Measurements from ENCODE around the gene PCDHGB5.
"Not testable (repeated sequence)": the region's sequence is repeated elsewhere in the genome, so short reads cannot be mapped to it uniquely, and the experiment has no call there.

PCDHGB5 gene

GRCh38 chr5:141412854-141413539 is 15.2 kb downstream of the PCDHGB5 start, which contains the start of gene PCDHGA10:
Gene PCDHGA10, plus strand, starts transcription at chr5:141412987. Its CDS starts 189 bp downstream, at chr5:141413176.
- DNase-seq: no peak

GRCh38 chr5:141413540-141414069 is 15.9 kb downstream of the PCDHGB5 start:
- DNase-seq: no peak

- DNase-seq: not testable (repeated sequence)
These were observed 17.0 kb downstream of the PCDHGB5 start for GRCh38 chr5:141414548-141415274.

GRCh38 chr5:141415275-141415618 is 17.5 kb downstream of the PCDHGB5 start:
- not testable (repeated sequence) for DNase-seq

DNA sequence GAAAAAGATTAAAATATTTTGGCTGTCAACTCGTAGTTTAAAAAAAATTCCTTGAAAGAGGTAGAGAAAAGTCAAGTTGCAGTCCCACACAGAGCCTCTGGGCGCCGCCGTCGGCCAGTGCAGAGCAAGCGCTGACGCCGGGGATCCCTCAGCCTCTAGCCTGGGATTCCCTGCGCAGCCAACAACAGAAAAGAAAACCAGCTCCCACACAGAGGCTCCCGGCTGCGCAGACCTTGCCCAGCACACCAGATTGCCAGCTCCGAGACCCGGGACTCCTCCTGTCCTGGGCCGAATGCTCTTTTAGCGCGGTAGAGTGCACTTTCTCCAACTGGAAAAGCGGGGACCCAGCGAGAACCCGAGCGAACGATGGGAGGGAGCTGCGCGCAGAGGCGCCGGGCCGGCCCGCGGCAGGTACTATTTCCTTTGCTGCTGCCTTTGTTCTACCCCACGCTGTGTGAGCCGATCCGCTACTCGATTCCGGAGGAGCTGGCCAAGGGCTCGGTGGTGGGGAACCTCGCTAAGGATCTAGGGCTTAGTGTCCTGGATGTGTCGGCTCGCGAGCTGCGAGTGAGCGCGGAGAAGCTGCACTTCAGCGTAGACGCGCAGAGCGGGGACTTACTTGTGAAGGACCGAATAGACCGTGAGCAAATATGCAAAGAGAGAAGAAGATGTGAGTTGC is 19.9 kb downstream of the PCDHGB5 start, which contains the start of gene PCDHGB7:
PCDHGB7 (plus strand) TSS at position 184 of the 679 bp plus-strand sequence; CDS start at position 367, 183 bp downstream.
- peak; percentile 64 for DNase-seq

- DNase-seq: no peak
These were observed 21.5 kb downstream of the PCDHGB5 start for GRCh38 chr5:141419074-141419880.

DNA sequence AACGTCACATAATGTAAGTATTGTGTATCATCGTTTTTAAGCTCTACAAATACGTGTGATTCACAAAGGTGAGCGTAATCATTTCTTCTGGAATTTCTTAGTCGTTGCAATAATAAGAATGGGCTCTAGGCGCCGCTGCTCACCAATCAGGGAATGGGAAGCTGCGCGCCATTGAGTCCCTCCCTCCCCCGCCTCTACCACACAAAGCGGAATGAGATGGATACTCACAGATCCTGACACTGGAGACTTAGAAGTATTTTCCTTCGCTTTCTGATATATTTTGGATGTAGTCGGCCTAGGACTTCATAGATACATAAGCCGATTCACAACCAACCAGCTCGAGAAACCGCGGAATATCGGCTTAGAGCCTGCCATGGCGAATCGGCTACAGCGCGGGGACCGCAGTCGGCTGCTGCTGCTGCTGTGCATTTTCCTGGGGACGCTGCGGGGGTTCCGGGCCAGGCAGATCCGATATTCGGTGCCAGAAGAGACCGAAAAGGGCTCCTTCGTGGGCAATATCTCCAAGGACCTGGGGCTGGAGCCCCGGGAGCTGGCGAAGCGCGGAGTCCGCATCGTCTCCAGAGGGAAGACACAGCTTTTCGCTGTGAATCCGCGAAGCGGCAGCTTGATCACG is 23.2 kb downstream of the PCDHGB5 start, which contains the start of gene PCDHGA11:
PCDHGA11 (plus strand) TSS at position 197 of the 634 bp plus-strand sequence; CDS start at position 374, 177 bp downstream.
- no peak for DNase-seq

DNA sequence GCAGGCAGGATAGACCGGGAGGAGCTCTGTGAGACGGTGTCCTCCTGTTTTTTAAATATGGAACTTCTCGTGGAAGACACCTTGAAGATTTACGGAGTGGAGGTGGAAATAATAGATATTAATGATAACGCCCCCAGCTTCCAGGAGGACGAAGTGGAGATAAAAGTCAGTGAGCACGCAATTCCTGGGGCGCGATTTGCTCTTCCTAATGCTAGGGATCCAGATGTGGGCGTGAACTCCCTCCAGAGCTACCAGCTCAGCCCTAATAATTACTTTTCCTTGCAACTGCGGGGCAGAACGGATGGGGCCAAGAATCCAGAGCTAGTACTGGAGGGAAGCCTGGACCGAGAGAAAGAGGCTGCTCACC is 23.7 kb downstream of the PCDHGB5 start:
- DNase-seq: no peak

DNA sequence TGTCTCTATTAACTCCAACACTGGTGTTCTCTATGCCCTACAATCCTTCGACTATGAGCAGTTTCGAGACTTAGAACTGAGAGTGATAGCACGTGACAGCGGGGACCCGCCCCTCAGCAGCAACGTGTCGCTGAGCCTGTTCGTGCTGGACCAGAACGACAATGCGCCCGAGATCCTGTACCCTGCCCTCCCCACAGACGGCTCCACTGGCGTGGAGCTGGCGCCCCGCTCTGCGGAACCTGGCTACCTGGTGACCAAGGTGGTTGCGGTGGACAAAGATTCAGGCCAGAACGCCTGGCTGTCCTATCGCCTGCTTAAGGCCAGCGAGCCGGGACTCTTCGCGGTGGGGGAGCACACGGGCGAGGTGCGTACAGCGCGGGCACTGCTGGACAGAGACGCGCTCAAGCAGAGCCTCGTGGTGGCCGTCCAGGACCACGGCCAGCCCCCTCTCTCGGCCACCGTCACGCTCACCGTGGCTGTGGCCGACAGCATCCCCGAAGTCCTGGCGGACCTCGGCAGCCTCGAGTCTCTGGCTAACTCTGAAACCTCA is 25.1 kb downstream of the PCDHGB5 start:
- no peak for DNase-seq

- DNase-seq: no peak
These were observed 30.2 kb downstream of the PCDHGB5 start for GRCh38 chr5:141427783-141428426.

- DNase-seq: no peak
These were observed 32.8 kb downstream of the PCDHGB5 start, which contains the start of gene PCDHGA12 for GRCh38 chr5:141430332-141431113. Gene PCDHGA12, plus strand, starts transcription at chr5:141430507. Its CDS starts 253 bp downstream, at chr5:141430760.

- DNase-seq: no peak
These were observed 33.5 kb downstream of the PCDHGB5 start for GRCh38 chr5:141431286-141431685.

DNA sequence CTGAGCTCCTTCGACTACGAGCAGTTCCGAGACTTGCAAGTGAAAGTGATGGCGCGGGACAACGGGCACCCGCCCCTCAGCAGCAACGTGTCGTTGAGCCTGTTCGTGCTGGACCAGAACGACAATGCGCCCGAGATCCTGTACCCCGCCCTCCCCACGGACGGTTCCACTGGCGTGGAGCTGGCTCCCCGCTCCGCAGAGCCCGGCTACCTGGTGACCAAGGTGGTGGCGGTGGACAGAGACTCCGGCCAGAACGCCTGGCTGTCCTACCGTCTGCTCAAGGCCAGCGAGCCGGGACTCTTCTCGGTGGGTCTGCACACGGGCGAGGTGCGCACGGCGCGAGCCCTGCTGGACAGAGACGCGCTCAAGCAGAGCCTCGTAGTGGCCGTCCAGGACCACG is 34.6 kb downstream of the PCDHGB5 start:
- DNase-seq: not testable (repeated sequence)

DNA sequence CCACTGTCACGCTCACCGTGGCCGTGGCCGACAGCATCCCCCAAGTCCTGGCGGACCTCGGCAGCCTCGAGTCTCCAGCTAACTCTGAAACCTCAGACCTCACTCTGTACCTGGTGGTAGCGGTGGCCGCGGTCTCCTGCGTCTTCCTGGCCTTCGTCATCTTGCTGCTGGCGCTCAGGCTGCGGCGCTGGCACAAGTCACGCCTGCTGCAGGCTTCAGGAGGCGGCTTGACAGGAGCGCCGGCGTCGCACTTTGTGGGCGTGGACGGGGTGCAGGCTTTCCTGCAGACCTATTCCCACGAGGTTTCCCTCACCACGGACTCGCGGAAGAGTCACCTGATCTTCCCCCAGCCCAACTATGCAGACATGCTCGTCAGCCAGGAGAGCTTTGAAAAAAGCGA is 35.0 kb downstream of the PCDHGB5 start:
- DNase-seq: not testable (repeated sequence)

DNA sequence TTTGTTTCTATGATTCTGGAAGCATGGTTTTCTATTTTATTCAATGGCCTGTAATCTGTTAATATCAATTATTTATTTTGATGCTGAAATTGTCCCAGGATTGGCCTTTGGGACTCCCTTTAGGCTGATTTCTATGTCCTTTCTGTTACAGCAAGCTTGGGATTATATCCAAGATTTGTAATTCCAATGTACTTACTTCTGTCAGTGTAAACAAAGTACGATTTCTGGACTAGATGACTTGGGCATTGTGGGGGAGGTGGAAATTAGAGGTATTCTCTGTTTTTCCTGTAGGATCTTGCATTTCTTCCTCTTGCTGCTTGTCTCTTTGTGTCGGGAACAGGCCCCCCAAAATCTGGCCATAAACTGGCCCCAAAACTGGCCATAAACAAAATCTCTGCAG is 36.3 kb downstream of the PCDHGB5 start:
- no peak for DNase-seq

DNA sequence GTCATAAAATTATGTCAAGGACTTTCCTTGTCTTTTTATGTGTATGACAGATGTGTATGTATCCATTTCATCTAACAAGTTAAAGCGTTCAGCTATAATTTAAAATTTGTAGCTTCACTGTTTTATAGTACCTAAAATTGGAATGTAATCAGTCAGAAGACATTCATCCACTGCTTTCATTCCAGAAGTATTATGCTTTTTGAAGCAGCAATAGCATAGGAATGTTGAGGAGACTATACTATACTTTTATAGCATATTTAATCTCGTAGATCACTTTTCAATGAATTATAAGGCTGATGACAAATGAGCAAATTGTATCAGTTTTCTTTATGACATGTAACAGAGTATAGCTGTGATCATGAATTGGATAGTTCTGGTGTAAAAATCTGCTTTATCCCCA is 39.5 kb downstream of the PCDHGB5 start:
- DNase-seq: no peak

DNA sequence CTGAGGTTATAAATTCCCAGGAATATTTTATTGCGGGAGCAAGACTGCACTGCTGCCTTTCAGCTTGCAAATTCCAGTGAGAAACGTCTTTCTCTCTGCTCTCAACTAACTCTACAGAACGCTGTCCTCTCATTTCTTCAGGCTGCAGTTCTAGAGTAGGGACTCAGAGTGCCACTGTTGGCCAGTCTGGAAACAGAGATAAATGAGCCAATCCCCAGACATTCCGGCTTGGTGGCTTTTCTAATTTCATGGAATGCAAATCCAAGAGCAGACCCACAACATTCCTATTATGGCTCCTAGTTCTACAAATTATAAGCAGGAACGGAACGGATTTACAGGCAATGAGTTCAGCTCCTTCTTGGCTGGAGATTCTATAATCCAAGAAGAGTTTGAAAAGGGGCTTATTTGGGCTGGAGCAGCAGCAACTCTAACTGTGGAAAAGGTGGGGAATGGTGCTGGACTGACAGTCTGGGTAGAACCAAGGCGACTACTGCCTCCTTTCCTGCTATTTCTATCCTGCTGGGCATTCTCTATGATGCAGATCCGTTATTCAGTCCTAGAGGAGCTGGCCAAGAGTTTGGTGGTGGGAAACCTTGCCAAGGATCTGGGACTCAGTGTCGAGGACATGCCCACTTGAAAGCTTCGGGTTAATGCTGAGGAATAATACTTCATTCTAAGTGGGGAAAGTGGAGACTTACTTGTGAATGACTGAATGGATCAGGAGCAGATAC is 41.8 kb downstream of the PCDHGB5 start:
- no peak for DNase-seq

DNA sequence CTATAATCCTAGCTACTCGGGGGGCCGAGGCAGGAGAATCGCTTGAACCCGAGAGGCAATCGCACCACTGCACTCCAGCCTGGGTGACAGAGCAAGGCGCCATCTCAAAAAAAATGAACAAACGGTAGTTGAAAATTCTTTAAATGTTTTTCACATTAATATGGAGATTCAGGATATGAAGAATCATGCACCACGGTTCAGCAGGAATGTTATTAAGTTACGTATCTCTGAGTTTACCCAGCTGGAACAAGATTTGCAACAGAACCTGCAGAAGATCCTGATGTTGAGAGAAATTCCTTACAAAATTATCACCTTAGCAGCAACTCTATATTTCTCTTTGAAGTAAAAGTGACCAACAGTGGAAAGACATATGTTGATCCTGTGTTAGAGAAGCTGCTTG is 42.6 kb downstream of the PCDHGB5 start:
- DNase-seq: no peak

- DNase-seq: no peak
These were observed 43.9 kb downstream of the PCDHGB5 start for GRCh38 chr5:141441571-141442170.

Measured in NCI-H1105 (cell line).